Posterior vena cava (tissue), 2 donors: Measurements from ENCODE around the gene TRIM46. TPM values are rescaled to one million over a fixed set of nuclear protein-coding genes. Genes with fewer than 3 reads are reported as not detected.

Source experiments
- DNase-seq: peaks from one replicate; pipeline ENCODE4 v3.0.0-alpha.2; 2020; ENCODE audit warnings: low spot score
- intact Hi-C, 2 donors: fragments of 100-400 bp; cut with DNase I; formaldehyde crosslinking; loops; one replicate each; pipeline versions ENCODE4 v1.14.1 to v1.14.2; 2022 to 2023
- total RNA-seq, 2 donors: library from RNA; stranded (reverse); fragmentation: NEBNext Ultra II Directional; extraction: Animal tissue kit (Norgen Biotek cat#: 25700); gene quantifications; one replicate each; pipeline ENCODE4 v1.2.1, GENCODE V29; 2021
- donor health status: DM: yes; HTN: yes; CAD: no.
- donor health status: DM: yes; HTN: yes; CAD: no.

TRIM46 gene
- total RNA-seq, 2 donors from 2014 or later = 1.3 to 2.1 TPM

DNA sequence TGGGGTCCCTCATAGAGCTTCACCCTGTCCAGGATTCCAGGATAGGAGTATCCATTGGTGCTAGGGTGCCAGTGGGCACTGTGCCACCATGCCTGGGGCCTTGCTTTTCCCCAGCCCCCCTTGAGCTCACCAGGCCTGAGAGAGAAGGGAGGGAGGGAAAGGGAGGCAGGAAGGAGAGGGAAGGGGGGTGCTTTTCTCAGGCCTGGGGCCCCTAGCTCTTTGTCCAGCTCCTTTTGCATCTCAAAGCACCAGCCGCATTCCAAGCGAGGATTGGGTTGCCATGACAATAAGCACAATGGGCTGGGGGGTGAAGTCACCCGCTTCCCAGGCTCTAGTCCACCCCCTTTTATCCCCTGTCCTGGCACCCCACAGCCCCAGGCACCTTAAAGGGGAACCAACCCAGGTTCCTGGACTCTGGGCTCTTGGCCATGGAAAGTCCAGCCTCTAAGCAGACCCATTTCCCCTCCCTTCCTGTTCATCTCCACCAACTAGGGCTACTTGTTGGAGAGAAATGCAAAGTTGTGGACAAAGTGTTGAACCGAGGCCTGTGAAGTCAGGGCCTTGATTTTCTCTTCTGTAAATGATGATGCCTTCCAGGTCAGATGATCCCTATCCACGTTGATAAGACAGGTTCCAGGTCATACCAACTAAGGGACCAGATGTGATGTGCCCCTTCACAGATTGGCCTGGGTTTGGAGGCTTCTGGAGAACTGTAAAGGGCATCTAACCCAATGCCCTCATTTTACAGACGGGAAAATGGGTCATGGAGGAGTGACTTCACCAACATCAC, 22.6 kb downstream of the TRIM46 start:
- intact Hi-C loops = no loop called here
- DNase-seq = no peak

DNA sequence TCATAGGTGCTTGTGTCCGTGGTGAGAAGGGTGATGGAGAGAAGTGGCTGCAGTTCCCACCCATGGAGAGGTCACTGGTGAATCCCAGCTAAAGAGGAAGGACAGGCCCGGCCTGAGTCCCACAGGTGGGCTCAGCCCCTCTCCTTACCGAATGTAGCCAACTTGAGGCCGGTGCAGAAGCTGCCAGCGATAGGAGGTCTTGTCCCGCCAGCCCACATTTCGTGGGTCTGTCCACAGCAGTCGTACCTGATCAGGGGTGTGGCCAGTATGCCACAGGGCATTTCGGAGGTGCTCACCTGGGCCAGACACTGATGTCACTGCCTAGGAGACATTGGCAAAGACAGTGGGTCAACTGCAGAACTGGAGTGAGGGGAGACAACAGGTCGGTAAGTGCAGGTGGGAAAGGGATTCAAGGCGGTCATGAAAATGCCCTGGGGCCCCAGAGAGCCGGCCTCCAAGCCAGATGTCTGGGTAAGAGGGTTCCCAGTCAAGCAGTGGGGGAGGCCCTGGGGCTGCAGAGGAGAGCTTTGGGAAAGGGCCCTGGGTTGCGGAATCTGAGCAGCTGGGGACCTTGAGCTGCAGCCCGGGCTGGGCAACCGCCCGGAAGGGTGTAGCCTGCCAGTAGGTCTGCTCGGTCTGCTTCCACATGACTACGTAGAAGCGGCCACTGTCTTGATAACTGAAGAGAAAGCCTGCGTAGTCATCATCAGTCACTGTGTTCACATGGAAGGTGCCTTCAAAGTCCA, 23.4 kb downstream of the TRIM46 start:
- intact Hi-C loops = no loop called here
- DNase-seq = no peak

DNA sequence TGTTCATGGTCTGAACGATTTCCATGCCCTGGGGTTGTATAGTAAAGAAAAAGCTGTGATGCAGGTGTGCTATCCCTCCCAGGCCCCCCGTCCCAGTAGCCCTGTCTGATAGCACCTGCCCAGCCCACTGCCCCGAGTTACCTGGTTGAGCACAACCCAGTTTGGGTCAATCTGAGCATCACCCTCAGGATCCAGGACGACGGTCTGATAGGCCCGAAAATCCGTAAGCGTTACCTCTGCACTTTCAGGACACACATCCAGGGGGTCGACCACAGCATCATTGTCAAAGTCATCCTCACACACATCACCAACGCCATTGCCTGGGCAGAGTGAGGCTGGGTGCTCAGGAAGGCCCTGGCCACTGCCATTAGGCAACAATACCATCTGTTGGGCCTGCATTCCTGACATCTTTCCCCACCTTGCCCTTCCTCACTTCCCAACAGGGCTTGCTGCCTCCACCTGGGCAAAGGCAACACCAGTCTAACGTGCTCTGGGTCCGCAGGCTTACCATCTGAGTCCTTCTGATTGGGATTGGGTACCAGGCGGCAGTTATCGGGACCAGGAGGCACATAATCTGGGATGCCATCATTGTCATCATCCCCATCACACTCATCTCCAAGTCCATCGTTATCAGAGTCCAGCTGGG, 24.4 kb downstream of the TRIM46 start:
- intact Hi-C loops = no loop called here
- DNase-seq = no peak

DNA sequence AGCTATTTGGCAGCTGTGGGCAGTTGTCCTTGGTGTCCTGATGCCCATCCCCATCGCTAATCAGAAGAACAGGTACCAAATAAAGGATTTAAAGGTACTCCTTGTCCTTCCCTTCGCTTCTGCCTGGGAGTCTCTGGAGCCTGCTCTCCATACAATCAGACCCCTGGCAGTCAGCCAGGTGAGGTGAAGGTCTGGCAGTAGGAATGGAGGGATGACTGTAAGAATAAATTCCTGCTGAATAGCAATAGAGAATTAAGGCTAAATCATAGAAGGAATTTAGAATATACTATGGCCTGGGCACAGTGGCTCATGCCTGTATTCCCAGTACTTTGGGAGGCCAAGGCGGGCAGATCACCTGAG, 24.9 kb downstream of the TRIM46 start:
- no peak for DNase-seq

DNA sequence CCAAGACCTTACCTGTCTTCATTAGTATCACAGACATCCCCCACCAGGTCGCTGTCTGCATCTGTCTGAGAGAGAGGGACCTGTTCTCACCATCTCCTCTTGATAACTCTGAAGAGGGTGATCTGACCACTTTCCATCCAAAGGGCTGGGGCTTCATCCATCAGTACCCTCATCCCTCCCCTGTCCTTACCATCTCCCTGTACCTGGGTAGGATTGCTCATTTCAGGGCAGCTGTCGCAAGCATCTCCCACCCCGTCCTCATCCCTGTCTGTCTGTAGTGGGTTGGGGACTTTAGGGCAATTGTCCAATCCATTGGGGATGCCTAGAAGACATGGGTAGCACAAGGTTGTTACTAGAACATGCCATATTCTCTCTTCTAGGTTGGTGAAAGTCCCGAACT, 26.1 kb downstream of the TRIM46 start:
- intact Hi-C loops = no loop called here
- DNase-seq = no peak

More for the DNA sequence above, 24.9 kb downstream of the TRIM46 start:
- intact Hi-C loops = no loop called here

DNA sequence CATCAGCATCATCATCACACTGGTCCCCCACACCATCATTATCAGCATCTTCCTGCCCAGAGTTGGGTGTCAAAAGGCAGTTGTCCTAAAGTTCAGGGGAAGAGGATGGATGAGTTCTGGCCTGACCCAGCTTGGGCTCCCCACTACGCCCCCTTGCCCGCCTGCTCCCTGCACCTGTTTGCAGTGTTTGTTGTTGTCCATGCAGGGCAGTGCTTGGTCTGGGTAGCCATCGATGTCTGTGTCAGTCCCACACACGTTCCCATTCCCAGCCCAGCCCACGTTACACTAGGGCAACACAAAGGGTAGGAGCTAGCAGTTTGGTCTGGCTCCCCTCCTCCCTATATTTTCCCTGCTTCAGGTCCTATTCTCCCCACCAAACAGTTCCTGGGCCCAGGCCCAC, 27.3 kb downstream of the TRIM46 start:
- intact Hi-C loops = no loop called here
- no peak for DNase-seq

DNA sequence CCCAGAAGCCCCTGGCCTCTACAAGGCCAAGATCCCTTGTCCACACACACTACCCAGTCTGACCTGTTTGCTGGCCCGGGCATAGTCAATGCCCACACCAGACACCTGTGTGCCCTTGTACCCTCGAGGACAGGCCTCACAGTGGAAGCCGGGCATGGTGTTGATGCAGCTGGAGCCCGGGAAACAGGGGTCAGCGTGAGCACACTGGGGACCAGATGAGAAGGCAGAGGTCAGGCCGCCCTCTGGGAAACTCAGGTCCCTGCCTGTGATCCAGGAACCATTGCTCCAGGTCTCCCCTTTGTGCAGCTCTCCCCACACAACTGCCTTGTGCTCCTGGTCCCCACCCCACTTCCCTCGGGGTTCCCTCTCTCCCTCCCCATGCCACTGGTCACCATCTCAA, 28.5 kb downstream of the TRIM46 start:
- DNase-seq = no peak
- intact Hi-C loops = no loop called here

DNA sequence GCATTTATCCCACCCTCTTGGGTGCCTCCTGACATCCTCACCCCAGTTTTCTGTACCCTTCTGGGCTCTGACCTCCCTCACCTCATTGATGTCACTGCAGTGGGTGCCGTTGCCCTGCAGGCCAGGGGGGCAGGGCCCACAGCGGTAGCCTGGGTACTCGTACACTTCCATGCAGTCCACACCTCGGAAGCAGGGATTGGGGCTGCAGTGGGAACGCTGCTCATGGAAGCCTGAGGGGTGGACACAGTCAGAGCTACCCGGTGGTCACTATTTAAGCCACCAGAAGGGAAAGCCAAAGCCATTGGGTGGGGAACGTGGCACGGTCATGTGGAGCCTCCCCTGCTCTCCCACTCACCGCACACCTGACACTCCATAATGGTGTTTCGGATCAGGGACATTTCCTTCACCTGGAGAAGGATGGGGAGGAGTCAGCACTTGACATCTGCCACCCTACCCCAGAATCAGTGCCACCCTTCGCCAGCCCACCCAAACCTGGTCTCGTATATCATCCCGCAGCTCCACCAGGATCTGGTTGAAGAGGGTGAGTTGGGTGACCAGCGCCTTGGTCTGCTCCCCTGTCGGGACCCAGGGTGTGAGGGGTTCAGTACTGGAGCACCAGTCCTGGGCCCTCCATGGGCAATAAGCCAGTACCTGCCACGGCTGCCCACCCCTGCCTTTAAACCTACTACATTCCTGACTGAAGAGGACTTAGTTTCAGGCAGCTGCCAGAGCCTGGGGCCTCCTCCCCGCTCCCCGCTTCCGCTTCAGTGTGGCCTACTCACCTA, 29.3 kb downstream of the TRIM46 start:
- no peak for DNase-seq
- intact Hi-C loops = no loop called here

DNA sequence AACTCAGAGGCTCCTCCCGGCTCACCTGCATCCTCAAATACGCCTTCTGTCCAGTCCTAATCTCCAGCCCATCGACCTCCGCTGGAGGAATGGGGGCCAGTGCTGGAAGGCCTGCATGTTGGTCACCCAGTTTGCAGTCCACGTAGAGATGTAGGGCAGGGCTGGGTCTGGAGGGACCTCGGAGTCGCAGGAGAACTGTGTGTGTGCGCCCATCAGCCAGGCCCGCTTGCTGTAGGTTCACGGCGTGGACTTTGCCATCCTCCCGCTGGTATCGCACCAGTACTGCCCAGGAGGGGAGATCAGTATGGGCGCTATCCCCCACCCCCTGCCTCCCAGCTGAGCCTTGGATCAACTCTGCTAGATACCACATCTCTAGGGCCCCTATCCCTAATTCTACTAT, 31.4 kb downstream of the TRIM46 start:
- intact Hi-C loops = no loop called here
- peak; percentile 73 for DNase-seq

DNA sequence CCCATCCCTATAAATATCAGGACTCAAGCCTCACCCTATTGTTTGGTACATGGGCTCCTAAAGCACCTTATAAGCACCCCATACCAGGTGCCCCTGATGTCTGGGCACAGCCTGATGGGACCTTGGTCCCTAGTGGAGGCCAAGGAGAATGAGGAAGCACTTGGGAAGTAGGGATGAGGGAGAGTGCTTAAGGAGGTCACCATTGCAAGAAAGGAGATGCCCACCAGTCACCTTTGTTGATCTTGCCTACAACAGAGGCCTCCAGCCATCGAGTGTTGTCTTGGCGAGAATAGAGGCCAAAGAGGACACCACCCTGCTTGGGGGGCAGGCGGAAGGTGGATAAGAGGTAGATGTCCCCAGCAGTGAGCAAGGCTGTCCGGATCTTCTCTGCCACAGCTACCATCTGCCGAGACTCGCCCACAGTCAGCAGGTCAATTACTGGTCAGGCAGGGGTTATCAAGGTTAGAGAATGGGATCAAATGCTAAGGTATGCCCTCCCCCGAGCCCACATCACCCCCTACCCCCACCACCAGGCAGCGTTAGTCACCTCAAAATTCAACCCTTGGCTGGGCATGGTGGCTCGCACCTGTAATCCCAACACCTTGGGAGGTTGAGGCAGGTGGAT, 32.4 kb downstream of the TRIM46 start:
- intact Hi-C loops = loop anchor here in 1 of 2 donors (2.0 kb wide), 1 partner anchor 21 kb away; no protein-coding TSS in a partner anchor
- DNase-seq = no peak

DNA sequence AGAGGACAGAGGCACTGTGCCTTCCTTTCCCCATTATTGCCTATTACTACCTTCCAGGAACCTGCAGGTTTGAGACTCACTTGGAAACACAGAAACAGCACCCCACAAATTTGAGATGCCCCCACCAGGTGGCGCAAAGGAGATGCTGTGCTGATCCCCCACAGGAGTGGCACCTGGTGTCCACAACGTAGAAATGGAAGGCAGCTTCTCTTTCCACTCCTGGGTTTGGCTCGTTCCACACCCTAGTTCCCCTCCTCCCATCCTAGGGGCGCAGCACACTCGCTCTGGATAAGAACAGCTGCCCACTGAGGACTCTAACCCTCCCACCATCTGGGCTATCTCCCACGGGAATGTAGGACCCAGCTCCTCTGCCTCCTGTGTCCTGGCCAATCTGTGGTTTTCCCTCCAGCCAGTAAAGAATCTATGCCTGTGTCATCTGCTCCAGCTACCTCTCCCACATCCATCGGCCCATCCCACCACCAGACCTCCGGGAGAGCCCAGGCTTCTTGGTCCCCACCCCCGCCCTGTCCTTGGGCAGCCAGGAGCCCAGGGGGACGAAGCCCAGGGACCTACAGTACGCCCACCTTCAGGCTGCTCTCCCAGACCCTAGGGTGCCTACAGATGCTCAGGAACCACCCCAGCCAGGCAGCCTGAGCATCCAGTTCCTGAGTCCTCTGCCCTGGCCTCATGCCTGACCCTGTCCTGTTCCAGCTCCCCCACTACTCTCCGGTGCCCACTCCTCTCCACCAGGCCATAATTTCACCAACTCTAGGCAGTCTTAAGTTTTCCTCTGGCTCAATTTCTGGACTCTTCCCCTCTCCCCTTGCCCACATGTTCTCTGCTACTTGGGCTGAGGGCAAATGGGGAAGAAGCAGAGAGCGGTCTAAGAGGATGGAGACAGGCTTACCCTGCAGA, 33.5 kb downstream of the TRIM46 start:
- intact Hi-C loops = loop anchor here in 1 of 2 donors (2.0 kb wide), 1 partner anchor 20 kb away; no protein-coding TSS in a partner anchor
- DNase-seq = peak; percentile 93

DNA sequence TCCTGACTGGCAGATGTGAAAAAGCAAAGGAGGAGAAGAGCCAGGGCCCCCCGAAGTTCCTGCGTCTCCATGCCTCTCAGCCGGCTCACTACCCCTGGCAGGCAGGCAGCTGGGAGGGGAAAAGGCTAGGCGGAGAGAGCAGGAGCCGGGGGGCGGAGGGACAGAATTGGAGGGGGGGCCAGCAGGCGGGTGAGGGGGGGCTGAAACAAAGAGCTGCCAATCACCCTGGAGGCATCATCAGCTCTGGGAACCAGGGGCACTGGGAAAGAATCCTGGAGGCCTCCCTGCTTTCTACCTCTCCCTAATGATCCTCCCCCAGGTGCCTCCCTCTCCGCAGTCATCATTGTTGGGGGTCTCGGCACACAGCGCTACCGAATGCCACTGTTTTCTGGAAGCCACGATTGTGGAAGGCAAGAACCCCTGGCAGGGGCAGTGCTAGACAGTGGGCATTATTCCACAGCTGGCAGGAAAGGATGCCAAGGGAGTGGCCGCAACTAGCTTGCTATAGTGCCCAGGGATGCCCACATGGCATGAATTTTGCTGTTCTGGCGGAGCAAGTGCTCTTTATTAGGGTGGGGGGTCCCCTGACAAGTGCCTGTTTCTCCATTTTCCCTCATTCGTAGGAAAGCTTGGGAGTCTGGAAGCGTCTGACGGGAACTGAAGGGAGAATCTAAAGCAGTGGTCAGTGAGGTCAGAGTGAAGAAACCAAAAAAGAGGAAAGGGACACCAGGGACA, 34.3 kb downstream of the TRIM46 start, which contains the start of gene THBS3:
THBS3 (minus strand) TSS at position 92 of the 735 bp plus-strand sequence; CDS start at position 71, 21 bp downstream.
- intact Hi-C loops = loop anchor here in 1 of 2 donors (2.0 kb wide), 1 partner anchor 19 kb away; no protein-coding TSS in a partner anchor
- DNase-seq = peak; percentile 89

DNA sequence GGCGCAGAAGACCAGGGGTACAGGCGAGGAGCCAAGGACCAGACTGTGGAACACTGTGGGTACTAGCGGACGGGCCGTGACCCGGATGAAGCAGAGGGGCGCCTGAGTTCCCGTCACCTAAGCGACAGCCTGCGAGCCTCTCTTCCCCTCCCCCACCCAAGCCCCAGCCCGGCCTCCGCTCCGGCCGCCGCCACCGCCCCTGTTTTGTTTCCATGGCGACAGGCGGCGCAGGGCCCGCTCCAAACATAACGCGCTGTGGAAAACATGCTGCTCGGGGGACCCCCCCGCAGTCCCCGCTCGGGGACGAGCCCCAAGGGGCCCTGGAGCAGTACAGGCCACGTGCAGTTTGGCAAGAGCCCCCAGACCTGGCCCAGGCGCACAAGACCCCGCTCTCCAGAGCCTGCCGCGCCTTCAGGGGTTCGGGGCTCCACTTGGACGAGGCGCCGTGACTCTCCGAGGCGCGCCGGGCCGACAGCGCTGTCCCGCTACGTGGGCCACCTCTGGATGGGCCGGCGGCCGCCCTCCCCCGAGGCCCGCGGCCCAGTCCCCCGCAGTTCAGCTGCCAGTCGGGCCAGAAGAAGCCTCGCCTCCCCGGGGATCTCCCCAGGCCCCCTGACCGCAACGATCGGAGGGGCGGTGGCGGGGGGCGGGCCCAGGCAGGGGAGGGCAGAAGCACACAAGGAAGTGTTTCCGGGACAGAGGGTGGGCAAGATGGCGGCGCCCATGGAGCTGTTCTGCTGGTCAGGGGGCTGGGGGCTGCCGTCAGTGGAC, 35.1 kb downstream of the TRIM46 start, which contains the start of gene MTX1:
MTX1 (plus strand) TSS at position 155 of the 771 bp plus-strand sequence; CDS start at position 265, 110 bp downstream.
- DNase-seq = peak; percentile 99
- intact Hi-C loops = no loop called here

DNA sequence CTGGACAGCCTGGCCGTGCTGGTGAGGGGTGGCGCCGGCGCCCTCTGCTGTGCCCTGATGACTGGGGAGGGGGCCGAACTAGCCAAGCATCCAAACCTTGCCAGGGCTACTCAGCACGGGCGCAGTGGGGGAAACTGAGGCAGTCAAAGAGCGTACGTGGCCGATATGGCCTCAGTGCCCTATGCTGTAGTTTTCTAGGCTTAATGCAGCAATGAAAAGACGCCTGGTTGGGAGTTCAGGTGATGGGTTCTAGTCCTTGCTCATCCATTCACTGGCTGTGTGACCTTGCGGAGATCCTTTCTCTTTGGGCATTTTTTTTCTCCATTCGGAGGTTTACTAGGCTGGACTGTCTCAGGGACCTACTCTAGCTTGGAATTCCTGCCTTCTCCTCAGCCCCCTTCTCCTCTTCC, 35.7 kb downstream of the TRIM46 start:
- intact Hi-C loops = no loop called here
- no peak for DNase-seq

DNA sequence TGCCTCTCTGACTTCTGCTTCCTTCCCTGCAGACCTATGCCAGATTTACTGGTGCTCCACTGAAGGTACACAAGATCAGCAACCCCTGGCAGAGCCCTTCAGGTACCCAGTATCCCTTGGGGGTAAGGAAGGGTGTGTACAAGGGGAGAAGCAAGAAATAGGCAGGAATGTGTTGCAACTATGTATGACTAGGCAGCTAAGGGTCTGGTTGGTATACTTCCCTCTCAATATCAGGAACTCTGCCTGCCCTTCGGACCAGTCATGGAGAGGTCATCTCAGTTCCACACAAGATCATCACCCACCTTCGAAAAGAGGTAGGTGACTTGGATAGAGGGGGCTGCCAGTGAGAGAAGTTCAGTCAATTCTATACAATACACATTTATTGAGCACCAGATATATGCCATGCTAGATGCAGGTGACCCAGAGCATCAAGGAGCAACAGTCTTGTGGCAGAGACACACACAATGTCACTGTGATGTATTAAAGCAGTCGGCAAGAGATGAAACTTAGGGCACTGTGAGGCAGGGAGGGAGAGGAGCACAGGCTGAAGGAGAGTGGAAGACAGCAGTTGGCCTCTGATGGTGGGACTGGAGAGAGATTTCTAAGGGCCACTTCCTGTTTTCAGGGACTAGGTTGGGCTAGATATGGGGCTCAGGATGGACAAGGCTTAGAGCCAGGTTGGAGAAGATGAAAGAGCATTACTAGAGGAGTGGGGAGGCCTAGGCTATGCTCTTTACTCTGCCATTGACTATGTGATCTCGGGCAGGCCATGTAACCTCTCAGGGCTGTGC, 36.9 kb downstream of the TRIM46 start:
- intact Hi-C loops = no loop called here
- DNase-seq = no peak
